CD4-positive, alpha-beta T cell treated with Interleukin-17A for 4 hours (primary cell): ENCODE measurements around the gene GLTP.

ENCODE experiments used
- DNase-seq: peaks from one replicate; pipeline ENCODE4 v3.0.0-alpha.2; 2020; ENCODE audit warnings: mixed read lengths

GLTP gene

GRCh38 chr12:109840305-109841074, 39.9 kb downstream of the GLTP start:
- no peak for DNase-seq

GRCh38 chr12:109839444-109839843, 40.9 kb downstream of the GLTP start:
- DNase-seq, result no peak

- no peak for DNase-seq
Measured at GRCh38 chr12:109836916-109837315, 43.4 kb downstream of the GLTP start.

- no peak for DNase-seq
Measured at GRCh38 chr12:109835827-109836226, 44.5 kb downstream of the GLTP start.

GRCh38 chr12:109833307-109834189, 46.8 kb downstream of the GLTP start, which contains the start of gene TRPV4:
Gene TRPV4 (minus strand): TSS chr12:109833398. CDS start chr12:109814796, 18,602 bp downstream.
- DNase-seq, result no peak

GRCh38 chr12:109832541-109833306, 47.6 kb downstream of the GLTP start:
- DNase-seq, result no peak

- no peak for DNase-seq
Measured at GRCh38 chr12:109831929-109832328, 48.4 kb downstream of the GLTP start.

GRCh38 chr12:109831365-109831764, 49.0 kb downstream of the GLTP start:
- no peak for DNase-seq

GRCh38 chr12:109830718-109831117, 49.6 kb downstream of the GLTP start:
- DNase-seq, result no peak

GRCh38 chr12:109830267-109830666, 50.1 kb downstream of the GLTP start:
- DNase-seq, result no peak

- no peak for DNase-seq
Measured at GRCh38 chr12:109829667-109830066, 50.7 kb downstream of the GLTP start.

- no peak for DNase-seq
Measured at GRCh38 chr12:109828754-109829511, 51.4 kb downstream of the GLTP start.

GRCh38 chr12:109827566-109828550, 52.5 kb downstream of the GLTP start:
- no peak for DNase-seq

GRCh38 chr12:109827080-109827479, 53.3 kb downstream of the GLTP start:
- no peak for DNase-seq

GRCh38 chr12:109824731-109825130, 55.6 kb downstream of the GLTP start:
- DNase-seq, result no peak

- DNase-seq, result no peak
Measured at GRCh38 chr12:109822951-109823411, 57.4 kb downstream of the GLTP start.

- DNase-seq, result no peak
Measured at GRCh38 chr12:109822416-109822815, 57.9 kb downstream of the GLTP start.

- no peak for DNase-seq
Measured at GRCh38 chr12:109821968-109822367, 58.4 kb downstream of the GLTP start.

- no peak for DNase-seq
Measured at GRCh38 chr12:109820816-109821381, 59.4 kb downstream of the GLTP start.

GRCh38 chr12:109818905-109819500, 61.3 kb downstream of the GLTP start:
- DNase-seq, result no peak
